ENCODE results near the gene TNIK.
"Not testable (repeated sequence)": the region's sequence is repeated elsewhere in the genome, so short reads cannot be mapped to it uniquely, and the experiment has no call there.

DNA sequence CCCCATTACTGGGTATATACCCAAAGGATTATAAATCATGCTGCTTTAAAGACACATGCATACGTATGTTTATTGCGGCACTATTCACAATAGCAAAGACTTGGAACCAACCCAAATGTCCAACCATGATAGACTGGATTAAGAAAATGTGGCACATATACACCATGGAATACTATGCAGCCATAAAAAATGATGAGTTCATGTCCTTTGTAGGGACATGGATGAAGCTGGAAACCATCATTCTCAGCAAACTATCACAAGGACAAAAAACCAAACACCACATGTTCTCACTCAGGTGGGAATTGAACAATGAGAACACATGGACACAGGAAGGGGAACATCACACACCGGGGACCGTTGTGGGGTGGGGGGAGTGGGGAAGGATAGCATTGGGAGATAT is 155.7 kb downstream of the TNIK start:
- TF ChIP-seq, protein P1, sequence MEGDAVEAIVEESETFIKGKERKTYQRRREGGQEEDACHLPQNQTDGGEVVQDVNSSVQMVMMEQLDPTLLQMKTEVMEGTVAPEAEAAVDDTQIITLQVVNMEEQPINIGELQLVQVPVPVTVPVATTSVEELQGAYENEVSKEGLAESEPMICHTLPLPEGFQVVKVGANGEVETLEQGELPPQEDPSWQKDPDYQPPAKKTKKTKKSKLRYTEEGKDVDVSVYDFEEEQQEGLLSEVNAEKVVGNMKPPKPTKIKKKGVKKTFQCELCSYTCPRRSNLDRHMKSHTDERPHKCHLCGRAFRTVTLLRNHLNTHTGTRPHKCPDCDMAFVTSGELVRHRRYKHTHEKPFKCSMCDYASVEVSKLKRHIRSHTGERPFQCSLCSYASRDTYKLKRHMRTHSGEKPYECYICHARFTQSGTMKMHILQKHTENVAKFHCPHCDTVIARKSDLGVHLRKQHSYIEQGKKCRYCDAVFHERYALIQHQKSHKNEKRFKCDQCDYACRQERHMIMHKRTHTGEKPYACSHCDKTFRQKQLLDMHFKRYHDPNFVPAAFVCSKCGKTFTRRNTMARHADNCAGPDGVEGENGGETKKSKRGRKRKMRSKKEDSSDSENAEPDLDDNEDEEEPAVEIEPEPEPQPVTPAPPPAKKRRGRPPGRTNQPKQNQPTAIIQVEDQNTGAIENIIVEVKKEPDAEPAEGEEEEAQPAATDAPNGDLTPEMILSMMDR (conservative IDR thresholded peaks at IDR 0.05; ENCODE audit: low read depth, low read length) = not testable (repeated sequence)
- TF ChIP-seq EZH2 (IDR thresholded peaks at IDR 0.05; ENCODE audit: low read length, unreplicated experiment) = not testable (repeated sequence)
